SHP77 treated with DMSO at 0.1 percent for 48 hours (cell line): Measurements from ENCODE around the gene BMP2K.
A peak's percentile ranks its signal among the peaks of the same experiment; 100 is the strongest.

Experiments
- DNase-seq: peaks from one replicate; lab custom pipeline; 2025; lab: John Stamatoyannopoulos, UW

The BMP2K gene

DNA sequence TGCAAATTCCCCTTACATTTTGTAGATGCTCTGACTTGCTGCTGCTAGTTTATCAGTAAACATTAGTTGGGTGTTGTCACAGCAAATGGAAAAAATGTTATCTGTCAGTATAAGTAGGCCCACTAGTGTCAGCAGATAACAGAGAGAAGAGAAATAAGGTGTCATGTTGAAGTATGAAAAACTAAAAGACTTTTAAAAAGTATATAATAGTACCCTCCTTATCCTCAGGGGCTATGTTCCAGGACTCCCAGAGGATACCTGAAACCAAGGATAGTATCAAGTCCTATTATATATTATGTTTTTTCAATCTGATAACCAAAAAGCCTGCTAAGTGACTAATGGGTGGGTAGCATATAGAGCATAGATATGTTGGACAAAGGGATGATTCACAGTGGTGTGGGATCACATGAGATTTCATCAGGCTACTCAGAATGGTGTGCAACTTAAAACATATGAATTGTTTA lies 11.6 kb upstream of the BMP2K start:
- DNase-seq = no peak

DNA sequence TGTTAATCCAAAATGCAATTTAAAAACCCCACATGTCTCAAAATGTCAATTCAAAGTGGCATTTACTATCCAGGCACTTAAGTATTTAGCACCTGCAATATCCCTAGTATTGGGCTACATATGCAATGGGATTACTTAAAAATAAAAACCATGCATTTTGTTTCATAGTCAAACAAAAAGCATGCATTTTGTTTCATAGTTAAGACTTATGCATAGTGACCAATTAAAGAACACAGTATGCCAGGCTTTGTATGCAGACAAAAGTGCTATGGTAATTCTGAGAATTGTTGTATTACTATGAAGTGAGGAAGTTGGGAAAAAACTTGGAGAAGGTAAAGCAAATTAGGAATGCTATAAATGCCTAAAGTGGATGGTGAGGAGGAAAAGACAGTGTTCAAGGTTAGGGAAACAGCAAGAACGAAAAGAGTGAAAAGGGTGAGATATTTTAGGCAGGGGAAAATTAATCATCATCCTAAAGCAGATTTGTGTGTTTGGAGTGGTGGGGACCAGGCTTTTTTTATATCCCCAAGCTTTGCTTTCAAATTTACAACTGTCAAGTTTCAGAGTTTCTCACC lies 10.6 kb upstream of the BMP2K start:
- DNase-seq = no peak

DNA sequence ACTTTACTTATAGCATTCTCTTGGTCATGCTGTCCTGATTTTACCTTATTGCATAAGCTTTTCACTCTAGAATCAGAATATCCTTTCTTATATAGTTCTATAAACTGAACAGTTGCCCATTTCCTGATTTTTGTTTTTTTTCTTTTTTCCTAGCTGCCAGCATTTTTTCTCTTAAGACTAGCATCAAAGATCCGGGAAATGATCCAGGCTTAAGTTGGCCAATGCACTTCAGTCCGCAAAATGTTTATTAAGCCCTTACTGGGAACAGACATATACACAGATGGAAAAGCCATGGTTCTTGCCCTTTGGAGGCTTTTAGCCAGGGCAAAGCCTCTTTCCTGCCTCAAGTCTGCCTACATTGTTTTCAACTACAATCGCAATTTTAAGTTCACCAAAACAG lies 10.1 kb upstream of the BMP2K start:
- DNase-seq = no peak

DNA sequence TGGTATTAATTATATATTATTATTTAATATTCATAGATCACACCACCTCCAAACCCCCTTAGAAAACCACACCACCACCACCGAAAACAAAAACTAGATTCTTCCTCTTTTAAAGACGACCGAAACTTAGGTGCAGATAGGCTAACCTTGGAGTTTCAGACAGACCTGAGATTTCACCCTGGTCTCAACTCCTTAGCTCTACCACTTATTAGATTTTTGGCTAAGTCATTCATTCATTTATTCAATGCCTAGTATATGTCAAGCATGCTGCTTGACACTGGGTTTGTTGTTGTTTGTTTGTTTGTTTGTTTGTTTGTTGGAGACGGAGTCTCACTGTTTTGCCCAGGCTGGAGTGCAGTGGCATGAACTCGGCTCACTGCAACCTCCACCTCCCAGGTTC lies 9.5 kb upstream of the BMP2K start:
- no peak for DNase-seq

DNA sequence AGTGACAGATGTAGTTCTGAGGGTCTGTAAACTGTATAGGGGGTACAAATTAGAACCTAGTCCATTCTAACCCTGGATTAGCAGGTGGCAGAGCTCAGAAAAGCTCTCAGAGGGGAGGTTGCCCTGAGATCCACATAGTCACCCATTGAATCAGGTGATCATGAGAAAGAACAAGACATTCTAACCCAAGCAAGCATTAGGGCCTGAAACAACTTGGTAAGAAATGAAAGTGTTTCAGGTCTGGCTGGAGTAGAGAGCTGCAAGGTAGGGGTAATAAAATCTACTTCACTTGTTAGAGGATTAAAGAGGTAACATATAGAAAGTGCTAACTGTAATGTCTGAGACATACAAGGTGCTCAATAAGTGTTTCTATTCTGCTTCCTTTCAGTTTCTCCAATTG lies 8.8 kb upstream of the BMP2K start:
- DNase-seq = no peak

DNA sequence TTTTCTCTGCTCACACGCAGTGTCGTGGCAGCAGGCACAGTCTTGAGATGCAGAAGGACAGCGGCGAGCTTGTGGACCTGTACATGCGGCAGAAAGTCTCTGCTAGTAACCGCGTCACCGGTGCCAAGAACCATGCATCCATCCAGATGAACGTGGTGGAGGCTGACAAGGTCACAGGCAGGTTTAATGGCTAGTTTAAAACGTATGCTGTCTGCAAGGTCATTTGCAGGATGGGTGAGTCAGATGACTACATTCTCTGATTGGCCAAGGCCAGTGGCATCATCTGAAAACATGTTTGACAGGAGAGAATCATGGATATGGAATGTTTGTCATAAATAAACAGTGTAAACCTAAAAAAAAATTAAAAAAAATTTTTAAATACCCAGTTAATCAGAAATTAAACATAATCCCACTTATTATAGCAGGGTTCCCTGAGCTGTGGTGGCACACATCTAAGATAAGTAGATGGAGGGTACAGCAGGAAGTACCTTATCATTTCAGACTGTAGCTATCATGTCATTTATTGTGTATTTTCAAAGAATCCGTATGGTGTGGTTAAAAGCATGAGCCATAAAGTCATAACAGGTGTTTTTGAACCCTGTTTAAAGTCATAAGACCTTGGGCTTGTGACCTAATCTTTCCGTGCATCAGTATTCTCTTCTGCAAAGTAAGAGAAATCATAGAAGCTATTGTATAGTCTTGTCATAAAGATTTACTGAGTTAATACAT lies 7.5 kb upstream of the BMP2K start:
- DNase-seq = no peak

DNA sequence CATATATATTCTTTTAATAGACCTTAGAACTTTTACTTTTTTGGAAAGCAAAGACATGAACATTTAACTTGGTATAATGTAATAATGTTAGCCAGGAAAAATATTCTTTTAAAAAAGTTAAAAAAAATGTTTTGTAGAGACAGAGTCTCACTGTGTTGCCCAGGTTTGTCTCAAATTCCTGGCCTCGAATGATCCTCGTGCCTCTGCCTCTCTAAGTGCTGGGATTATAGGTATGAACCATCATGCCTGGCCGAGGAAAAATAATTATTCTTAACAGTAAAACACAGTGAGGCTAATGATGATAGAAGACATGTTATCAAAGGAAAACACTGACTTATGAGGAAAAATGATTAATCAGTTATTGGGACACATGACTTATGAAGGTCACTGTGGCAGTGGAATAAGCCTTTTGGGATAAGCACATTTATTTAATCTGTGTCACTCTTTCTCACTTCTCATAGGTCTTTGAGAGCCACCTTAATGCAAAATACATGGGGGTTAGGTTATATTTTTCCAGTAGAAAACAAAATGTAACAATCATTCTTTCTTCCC lies 6.0 kb upstream of the BMP2K start:
- no peak for DNase-seq

DNA sequence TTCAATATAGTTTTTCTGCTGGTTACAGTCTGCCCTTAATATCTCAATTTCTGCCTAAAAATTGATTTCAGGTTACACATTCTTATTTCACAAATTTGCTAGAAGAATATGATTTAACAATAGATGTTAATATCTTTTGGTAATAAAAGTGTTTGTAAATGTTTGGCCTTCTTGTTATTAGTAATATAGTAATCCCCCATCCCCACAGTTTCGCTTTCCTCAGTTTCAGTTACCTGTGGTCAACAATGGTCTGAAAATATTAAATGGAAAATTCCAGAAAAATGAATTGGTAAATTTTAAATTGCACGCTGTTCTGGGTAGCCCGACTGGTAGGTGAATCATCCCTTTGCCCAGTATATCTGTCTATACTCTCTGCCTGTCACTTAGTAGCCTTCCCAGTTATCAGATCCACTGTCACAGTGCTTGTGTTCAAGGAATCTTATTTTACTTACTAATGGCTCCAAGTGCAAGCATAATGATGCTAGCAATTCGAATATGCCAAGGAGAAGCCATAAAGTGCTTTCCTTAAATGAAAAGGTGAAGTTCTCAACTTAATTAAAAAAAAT lies 3.5 kb upstream of the BMP2K start:
- DNase-seq = no peak

DNA sequence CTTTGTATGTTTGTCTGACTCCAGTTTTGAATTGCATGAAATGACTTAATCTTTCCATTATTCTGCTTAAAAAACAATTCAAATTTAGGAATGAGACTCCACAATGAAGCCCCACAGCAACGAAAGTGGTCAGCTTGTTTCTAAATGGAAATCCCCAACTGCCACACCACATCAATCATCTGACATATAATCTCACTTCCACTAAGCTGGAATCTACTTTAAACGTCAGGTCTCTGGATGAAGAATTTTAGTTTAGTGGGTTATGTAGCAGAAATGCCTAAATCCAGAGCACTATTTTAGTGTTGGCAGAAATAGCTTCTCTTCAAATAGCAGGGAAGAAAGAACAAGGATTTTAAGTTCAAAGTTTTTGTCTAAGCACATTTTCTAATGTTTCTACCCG lies 1.7 kb upstream of the BMP2K start:
- no peak for DNase-seq

DNA sequence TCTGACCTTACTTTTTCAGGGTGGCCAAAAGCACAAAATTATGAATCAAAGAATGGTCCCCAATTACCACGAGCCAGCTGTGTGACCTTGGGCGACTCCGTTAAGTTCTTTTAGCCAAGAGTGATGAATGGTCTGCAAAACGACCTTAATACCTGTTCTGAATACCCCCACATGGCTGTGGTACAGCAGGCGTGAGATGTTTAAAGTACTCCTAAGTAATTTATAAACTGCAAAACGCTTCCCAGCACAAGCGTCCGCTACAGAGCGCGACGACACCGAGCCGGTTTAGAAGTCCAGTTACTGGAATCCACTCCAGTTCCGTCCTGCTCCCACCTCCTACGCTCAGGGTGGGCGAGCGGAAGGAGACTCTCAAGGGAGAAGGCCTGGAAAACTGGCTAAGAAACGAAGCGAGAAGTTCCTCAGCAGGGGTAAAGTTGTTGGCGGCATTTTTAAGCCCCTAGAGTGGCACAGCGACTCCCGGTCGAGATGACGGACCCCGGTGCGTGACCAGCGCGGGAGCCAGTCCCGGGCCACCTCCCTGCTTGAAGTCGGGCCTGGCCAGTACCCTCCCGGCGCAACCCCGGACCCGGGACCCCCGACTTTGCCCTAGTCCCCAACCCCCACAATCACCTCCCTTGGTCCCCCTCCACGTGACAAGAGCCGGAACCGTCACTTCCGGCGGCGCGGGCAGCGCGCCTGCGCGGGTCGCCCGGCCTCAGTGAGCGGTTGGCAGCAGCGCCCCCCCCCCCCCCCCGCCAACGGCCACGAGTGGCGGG lies 659 bp upstream of the BMP2K start:
- peak; percentile 35 for DNase-seq

DNA sequence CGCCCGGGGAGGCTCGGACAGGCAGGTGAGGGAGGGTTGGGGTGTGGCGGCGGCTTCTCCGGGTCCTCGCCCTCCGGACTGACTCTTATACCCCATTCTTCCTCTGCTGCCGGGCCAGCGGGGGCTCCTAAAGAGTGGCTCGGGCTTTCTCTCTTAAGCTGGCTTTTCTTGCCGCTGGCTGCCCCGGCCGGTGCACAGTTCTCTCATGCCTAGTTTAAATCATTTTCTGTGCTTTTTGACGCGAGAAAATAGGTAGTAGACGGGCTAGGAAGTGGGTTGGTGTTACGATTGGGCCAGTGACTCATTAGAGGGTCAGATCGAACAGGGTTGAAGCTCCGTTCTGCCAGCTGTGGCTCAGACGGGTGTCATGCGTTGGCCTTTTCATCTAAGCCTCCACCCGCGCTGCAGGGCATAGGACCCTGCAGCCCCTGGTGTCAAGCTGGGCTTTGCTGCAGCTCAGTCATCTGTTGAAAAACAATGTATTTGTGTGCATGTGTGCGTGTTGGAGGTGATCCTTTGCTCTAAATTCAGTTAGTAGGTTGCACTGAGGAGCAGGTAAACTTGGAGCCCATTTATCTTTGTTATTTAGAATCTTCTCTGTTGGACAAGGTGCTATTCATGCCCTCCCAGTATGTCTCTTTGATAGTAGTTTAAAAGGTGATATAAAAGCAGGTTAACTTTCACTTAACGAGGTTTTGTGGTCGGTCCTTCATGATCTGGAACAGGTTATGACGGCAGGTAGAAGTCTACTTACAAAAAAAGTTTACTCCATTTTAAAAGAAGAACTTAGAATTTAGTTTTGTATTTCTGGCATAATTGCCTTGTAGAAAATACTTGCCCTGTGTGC lies 802 bp downstream of the BMP2K start:
- no peak for DNase-seq

DNA sequence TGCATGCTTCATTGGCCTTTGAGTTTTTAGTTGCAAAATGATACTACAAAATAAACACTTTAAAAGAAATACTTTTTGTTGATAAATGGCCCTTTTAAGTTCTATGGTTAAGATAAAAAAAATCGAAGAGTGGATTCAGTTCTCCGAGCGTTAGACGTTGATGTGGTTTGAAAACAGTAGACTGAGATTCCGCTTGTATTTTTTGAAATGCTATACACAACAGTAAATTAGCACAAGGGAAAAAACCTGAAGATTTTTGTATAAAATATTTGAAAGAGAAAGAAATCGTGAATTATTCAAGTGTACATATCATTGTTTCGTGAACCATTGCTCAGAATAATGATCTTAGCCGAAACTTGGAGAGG lies 1.4 kb downstream of the BMP2K start:
- DNase-seq = no peak

DNA sequence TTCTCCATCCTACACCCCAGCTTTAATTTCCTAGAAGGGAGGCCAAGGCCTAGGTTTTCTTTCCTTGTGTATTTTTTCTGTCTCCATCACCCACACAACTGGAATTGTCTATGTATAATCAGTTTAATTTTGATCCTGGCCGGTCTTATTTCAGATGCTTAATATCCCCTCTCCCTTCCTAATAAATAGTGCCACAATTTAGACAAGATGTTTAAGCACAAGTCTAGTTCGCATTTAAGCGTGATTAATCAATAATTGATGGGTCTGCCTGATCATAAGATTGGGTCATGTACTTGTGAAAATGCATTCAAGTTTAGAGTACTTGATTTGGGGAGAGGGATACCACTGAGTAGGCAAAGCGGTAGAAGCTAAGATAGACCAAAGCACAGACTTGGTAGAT lies 2.4 kb downstream of the BMP2K start:
- DNase-seq = no peak

DNA sequence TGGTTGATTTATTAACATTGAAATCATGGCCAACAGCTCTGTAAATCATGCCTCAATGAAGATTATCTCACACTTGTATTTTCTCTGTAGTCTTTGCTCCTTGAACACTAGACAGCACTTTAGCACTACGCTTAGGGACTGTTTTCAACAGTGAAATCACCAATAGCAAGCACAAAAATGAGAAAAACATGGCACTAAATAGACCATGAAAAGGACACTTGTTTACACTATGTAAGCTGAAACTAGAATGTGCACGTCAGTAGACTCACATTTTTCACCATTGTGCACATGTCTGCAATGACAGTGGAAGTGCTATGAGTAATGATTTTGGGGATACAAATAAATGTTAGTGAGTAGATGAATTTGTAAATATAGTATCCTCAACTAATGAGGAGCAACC lies 3.1 kb downstream of the BMP2K start:
- DNase-seq = no peak

DNA sequence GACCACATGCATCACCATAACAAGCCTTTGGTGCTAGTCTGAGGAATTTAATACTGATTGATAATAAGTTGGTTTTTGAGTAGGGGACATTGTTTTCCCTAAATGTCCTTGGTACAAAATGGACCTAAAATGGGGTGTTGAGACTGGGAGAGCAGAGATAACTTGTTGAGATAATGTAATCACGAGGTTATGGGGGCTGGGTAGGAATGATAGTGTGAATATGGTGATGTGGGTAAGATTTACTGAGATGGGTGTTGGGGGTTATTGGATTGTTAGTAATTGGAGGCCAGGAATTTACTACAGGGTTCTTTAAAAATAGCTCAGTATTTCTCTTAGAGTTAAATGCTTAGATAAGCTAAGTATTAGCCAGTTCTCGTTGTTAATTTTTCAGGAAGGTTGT lies 3.9 kb downstream of the BMP2K start:
- no peak for DNase-seq

DNA sequence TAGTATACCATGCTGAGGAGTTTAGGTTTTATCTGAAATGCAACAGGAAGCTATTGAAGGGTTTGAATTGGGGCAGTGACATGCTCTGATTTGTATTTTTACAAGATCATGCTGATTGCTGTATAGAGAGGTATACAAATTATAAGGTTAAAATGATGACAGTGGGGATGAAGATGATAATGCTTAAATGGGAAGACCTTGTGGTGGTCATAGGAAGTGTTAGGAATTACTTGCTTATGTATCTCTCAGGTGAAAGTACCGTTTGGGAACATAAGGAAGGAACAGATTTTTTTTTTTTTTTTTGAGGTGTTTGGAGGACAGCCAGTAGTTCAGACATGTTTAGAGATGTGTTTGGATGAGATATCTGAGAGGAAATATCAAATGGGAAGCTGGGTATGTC lies 5.0 kb downstream of the BMP2K start:
- DNase-seq = no peak

DNA sequence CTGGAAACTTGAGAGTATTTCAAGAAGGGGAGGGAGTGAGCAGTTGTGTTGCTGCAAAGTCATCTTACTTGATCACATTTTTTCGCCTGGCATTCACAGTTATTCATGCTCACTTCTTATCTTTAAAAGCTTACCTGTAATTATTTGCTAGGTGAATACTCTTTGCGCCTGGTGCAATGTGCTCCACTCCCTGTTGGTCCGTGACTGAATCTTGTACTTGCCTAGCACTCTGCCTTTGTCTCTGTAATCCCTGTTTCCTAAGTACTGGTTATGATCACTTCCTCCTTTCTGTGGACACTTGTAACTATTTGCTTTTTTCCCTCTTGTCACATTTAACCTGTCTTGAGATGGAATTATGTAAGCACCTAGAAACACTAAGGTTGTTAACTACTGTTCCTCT lies 5.8 kb downstream of the BMP2K start:
- no peak for DNase-seq

DNA sequence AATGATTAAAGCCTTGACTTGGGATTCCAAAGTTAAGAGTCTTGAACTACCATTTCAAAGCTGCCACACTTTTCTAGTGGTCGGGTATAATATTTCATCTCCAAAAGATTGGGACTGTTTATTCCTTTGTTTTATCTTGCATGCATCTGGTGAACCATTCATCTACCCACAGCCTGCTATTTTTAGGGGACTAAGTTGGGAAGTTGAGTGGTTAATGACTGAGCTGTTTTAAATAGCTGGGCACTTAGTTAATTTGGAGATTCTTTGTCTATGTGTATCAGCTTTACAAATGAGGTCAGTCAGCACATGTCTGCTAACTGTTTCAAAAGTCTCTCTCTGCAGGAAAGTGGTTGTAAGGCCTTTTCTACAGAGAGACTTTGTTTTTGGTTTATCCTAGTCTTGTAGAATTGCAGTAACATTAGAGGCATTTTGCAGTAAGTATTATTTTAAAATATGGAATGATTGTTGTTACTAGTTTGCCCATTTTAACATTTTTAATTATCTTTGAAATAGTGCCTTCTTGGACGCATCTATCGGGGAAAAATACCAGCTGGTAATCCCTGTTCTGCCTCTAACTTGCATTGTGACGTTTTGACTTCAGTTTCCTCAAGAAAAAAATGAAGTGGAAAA lies 8.2 kb downstream of the BMP2K start:
- no peak for DNase-seq

DNA sequence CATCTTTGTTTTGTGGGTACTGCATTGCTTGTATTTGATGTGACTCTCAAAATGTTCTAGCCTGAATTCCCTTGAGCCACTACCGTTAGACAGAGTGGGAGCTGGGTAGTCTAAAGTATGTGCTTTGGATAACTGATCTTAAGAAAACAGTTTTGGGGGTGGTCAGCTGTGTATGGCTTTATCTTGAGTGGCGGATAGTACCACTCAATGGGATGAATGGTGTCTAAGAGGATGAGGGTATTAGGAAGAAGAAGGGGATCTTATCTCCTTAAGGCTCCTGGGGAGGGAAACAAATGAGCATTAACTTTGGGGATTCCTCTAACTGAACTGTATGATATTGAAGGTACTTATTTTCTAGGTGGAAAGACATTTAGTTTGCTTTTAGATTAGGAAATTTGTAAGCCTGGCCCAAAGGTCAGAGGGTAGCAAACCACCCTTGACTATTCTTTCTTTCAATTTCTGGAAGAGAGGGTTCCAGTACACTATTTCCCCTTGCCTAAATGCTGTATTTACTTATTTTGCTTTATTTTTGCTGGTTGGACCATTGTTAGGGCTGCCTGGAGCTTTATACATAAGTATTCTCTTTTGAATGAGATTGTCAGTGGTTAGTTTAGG lies 11.3 kb downstream of the BMP2K start:
- no peak for DNase-seq

DNA sequence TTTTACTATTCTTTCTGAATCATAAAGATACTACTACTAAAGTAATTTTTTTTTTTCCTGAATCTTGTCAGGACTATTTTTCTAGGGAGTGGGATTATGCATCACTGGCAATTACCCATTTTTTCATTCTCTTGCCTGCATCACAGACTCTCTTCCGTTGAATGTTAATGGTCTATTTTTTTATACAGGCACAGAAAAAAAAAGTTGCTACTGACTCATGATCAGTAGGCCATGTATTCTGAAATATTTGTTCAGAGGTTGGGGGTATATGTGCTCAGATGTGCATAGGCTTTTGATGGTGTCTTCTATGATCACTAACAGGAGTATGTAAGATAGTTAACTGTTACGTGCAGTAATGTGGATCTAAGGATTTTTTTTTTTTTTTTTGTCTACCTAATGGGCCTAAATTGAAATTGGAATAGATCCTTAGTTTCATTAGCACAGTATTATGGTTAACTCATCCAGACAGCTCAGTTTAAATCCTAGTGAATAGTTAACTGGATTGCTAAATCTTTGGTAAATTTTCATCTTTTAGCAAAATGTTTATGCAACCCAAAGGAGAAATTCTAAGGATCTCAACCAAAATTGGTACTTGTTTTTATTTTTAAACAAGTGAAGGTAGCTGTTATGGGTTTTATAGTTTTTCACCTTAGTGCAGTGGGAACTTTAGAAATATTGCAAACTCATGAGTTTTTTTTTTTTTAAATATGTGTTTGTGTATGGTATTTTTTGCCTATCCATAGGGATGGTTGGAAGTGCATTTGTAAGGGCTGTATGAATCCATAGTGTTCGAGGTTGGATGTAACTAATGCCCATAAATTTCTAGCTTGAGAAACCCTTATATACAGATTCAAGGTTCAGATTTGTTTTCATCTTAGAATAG lies 12.1 kb downstream of the BMP2K start:
- no peak for DNase-seq
